HG02884 (cell line): ENCODE results near the gene COASY.
A peak's percentile ranks its signal among the peaks of the same experiment; 100 is the strongest.
"Not testable (repeated sequence)": the region's sequence is repeated elsewhere in the genome, so short reads cannot be mapped to it uniquely, and the experiment has no call there.

Experiments
- ATAC-seq: cut with Tn5 transposase; IDR thresholded peaks from one replicate; pipeline ENCODE4 v1.9.1; 2021; ENCODE audit warnings: mild to moderate bottlenecking, moderate library complexity; ENCODE audit not compliant: unreplicated experiment

Gene COASY

GRCh38 chr17:42531455-42532354 lies 30.2 kb upstream of the COASY start:
- ATAC-seq: no peak

GRCh38 chr17:42535155-42536047 lies 26.5 kb upstream of the COASY start:
- no peak for ATAC-seq

DNA sequence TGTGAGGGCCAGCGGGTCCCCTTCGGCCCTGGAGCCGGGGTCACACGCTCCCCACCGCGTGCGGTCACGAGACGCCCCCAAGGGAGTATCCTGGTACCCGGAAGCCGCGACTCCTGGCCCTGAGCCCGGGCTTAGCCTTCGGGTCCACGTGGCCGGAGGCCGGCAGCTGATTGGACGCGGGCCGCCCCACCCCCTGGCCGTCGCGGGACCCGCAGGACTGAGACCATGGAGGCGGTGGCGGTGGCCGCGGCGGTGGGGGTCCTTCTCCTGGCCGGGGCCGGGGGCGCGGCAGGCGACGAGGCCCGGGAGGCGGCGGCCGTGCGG lies 25.9 kb upstream of the COASY start, which contains the start of gene NAGLU:
NAGLU (plus strand) TSS at position 194 of the 324 bp plus-strand sequence; CDS start at position 226, 32 bp downstream.
- ATAC-seq: peak; percentile 85

DNA sequence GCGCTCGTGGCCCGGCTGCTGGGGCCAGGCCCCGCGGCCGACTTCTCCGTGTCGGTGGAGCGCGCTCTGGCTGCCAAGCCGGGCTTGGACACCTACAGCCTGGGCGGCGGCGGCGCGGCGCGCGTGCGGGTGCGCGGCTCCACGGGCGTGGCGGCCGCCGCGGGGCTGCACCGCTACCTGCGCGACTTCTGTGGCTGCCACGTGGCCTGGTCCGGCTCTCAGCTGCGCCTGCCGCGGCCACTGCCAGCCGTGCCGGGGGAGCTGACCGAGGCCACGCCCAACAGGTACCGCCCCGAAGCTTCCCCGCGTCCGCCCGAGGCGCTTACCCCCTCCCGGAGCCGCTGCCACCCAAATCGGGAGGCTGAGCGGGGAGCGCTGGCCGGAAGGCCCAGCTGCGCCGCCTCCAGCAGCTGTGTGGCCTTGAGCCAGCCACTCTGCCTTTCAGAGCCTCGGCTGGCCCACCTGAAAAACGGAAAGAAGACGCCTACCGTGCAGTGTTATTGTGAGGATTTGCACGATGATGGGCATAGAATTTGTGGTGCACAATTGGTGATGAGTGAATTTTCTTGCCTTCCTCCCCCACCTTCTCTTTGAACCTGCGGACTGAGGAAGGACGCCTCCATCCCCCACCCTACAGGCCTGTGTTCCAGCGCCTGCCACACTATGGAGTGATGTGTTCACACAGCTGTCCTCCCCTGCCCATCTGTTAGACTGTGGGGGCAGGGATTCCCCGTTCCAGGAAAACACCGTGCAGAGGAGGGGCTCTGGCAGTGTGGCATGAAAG lies 25.4 kb upstream of the COASY start:
- peak; percentile 57 for ATAC-seq

DNA sequence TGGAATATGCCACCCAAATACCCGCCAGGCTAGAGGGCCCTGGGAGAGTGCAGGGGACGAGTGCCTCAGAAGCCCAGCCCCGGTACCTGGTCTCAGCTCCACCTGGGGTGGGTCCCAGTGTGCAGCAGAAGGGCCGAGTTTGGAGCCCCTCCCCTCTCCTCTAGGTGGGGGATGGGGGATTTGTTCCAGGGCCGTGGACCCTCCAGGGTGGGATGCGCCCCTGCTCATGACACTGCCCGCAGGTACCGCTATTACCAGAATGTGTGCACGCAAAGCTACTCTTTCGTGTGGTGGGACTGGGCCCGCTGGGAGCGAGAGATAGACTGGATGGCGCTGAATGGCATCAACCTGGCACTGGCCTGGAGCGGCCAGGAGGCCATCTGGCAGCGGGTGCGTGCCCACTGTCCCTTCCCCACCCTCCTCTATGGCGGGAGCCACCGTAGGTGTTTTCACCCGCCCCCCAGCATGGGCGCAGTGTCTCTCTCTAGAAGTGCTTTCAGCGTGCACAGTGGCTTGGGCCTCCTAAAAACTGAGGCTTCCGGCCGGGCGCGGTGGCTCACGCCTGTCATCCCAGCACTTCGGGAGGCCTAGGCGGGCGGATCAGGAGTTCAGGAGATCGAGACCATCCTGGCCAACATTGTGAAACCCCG lies 24.7 kb upstream of the COASY start:
- no peak for ATAC-seq

- ATAC-seq: no peak
Observed at GRCh38 chr17:42537826-42538451, 24.0 kb upstream of the COASY start.

DNA sequence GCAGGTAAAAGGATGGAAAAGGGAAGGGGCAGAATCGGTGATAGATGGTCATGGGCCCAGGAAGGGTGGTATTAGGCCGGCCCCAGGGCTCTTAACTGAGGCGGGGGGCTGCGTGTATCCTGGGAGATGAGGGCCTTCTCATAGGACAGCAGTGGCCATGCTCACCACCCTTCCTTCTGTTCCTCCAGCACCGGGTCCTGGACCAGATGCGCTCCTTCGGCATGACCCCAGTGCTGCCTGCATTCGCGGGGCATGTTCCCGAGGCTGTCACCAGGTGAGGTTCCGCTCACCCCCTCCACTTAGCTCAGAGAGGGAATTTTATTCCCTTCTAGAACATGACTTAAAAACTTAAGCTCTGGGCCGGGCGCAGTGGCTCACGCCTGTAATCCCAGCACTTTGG lies 23.5 kb upstream of the COASY start:
- ATAC-seq: no peak

DNA sequence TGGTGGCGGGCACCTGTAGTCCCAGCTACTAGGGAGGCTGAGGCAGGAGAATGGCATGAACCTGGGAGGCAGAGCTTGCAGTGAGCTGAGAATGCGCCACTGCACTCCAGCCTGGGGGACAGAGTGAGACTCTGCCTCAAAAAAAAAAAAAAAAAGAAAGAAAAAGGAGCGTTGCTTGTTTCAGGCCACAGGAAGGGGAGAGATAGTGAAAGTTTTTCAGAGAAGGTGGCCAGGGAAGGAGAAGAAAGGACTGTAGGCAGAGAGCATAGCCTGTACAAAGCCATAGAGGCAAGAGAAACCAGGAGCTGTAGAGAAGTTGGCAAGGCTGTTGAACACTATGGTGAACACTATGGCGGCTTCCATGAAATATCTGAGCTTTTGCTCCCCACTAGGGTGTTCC lies 21.4 kb upstream of the COASY start:
- not testable (repeated sequence) for ATAC-seq

DNA sequence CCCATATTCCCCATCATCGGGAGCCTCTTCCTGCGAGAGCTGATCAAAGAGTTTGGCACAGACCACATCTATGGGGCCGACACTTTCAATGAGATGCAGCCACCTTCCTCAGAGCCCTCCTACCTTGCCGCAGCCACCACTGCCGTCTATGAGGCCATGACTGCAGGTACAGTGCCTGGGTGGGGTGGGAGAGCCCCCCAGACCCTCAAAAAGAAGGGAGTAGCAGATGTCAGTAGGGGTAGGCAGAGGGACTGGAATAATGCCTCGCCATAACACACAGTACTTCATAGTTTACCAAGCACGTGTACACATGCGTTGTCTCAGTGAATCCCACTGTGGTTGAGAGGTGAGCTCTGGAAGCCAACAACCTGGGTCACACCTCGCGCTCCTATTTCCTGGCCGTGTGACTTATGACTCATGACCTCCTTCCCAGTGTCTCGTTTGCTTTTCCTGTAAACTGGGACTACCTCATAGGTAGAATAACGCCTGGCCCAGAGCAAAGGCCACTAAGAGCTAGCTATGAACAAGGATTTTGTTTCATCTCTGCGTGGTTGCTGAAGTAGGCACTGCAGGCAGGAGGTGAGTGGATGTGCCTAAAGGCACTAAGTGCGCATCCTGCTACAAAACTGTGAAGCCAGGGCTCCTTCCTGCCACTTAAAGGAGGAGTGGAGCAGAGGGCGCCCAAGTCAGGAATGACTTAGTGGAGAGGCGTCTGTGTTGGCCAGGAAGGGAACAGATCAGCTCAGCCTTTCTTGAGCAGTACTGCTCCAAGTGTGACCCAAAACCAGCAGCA lies 20.7 kb upstream of the COASY start:
- ATAC-seq: no peak

DNA sequence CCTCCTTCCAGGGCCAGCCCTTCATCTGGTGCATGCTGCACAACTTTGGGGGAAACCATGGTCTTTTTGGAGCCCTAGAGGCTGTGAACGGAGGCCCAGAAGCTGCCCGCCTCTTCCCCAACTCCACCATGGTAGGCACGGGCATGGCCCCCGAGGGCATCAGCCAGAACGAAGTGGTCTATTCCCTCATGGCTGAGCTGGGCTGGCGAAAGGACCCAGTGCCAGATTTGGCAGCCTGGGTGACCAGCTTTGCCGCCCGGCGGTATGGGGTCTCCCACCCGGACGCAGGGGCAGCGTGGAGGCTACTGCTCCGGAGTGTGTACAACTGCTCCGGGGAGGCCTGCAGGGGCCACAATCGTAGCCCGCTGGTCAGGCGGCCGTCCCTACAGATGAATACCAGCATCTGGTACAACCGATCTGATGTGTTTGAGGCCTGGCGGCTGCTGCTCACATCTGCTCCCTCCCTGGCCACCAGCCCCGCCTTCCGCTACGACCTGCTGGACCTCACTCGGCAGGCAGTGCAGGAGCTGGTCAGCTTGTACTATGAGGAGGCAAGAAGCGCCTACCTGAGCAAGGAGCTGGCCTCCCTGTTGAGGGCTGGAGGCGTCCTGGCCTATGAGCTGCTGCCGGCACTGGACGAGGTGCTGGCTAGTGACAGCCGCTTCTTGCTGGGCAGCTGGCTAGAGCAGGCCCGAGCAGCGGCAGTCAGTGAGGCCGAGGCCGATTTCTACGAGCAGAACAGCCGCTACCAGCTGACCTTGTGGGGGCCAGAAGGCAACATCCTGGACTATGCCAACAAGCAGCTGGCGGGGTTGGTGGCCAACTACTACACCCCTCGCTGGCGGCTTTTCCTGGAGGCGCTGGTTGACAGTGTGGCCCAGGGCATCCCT lies 18.5 kb upstream of the COASY start:
- no peak for ATAC-seq

GRCh38 chr17:42544874-42545283 lies 17.1 kb upstream of the COASY start:
- no peak for ATAC-seq

GRCh38 chr17:42545755-42546505 lies 16.0 kb upstream of the COASY start:
- ATAC-seq: not testable (repeated sequence)

- no peak for ATAC-seq
Observed at GRCh38 chr17:42547001-42547461, 14.9 kb upstream of the COASY start.

- ATAC-seq: no peak
Observed at GRCh38 chr17:42547698-42548069, 14.3 kb upstream of the COASY start.

DNA sequence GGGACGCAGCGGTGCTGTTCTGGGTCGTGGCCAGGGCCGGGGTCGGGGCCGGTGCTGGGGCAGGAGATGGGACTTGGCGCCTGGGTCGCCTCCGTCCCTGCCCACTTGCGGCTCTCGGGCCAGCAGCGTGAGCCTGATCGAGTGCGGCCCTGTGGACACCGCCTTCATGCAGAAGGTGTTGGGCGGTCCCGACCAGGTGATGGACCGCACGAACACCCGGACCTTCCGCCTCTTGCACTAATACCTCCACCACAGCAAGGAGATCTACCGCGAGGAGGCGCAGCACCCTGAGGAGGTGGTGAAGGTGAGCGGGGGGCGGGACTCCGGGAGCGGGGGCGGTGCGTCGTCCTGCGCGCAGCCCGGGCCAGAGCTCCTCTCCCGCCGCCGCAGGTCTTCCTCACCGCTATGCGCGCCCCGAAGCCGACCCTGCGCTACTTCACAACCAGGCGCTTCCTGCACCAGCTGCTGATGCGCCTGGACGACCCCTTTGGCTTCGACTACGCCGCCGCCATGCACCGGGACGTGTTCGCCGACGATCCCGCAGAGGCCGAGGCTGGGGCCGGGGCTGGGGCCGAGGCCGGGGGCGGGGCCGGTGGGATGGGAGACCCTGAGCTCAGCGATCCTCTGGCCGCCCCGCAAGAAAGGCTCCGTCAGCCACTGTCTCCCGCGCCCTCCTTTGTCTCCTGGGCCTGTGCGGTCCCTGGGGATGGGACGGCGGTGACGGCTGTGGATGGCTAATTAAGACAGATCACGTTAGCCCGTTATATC lies 13.7 kb upstream of the COASY start:
- ATAC-seq: no peak

GRCh38 chr17:42548993-42549755 lies 12.8 kb upstream of the COASY start:
- ATAC-seq: no peak
